Activated CD8-positive, alpha-beta T cell treated with anti-CD3 and anti-CD28 coated beads, Interleukin-2, amount 10 ng/mL, durations not matched to agents 7 days and 5 days (primary cell): Measurements from ENCODE around the gene TMIGD3. TPM values are rescaled to one million over a fixed set of nuclear protein-coding genes. Genes with fewer than 3 reads are reported as not detected.
A peak's percentile ranks its signal among the peaks of the same experiment; 100 is the strongest.

ENCODE experiments used
- ATAC-seq: fragments of 150-1000 bp; cut with Tn5 transposase; one replicate; pipeline ENCODE4 v1.10.0; 2021; ENCODE audit warnings: moderate library complexity
- CTCF ChIA-PET: fragments of 350-600 bp; sonication (Branson Sonifier 250); formaldehyde crosslinking; loops from one replicate; lab custom pipeline; 2021; ENCODE audit warnings: antibody characterized with exemption; lab: Charles Lee
- POLR2A ChIA-PET: fragments of 350-600 bp; sonication (Branson Sonifier 250); formaldehyde crosslinking; loops from one replicate; lab custom pipeline; 2021; ENCODE audit warnings: antibody characterized with exemption; lab: Charles Lee
- DNase-seq: peaks from one replicate; pipeline ENCODE4 v3.0.0-alpha.2; 2020
- H3K27ac Mint-ChIP-seq: one replicate; pipeline ENCODE4 v1.8.0; 2021; ENCODE audit warnings: mild to moderate bottlenecking, mixed read lengths
- H3K27me3 Mint-ChIP-seq: one replicate; pipeline ENCODE4 v1.8.0; 2021; ENCODE audit warnings: low read depth, mixed read lengths
- H3K36me3 Mint-ChIP-seq: one replicate; pipeline ENCODE4 v1.8.0; 2021; ENCODE audit warnings: low read depth, mixed read lengths
- H3K4me1 Mint-ChIP-seq: one replicate; pipeline ENCODE4 v1.8.0; 2021; ENCODE audit warnings: low read depth, mixed read lengths
- H3K4me3 Mint-ChIP-seq: one replicate; pipeline ENCODE4 v1.8.0; 2021; ENCODE audit warnings: mild to moderate bottlenecking, mixed read lengths
- H3K9me3 Mint-ChIP-seq: one replicate; pipeline ENCODE4 v1.8.0; 2022; ENCODE audit warnings: mixed read lengths; ENCODE audit not compliant: insufficient read depth
- total RNA-seq, 2 experiments: library from RNA; stranded (reverse); gene quantifications; one replicate each; pipeline ENCODE4 v1.2.3, GENCODE V29; 2021

TMIGD3 gene
- total RNA-seq, 2 experiments from 2014 or later = not detected

DNA sequence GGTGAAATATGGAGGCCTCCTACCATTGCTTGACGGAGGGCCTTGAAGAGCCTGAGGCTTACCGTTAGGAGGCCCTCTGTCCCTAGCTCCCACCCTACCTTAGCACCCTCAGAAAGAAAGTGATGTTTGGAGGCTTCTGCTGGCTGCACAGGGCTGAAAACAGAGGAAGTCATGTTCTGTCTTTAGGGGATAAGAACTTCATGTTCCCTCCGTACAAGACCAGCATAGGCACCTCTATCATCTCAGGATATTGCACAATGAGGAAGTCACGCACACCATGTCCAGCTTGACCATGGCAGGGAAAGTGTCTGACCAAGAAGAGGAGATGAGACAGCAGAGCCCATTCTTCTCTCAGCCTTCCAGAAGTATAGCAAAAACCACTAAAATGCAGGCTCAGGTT is 13.8 kb downstream of the TMIGD3 start:
- H3K27me3 Mint-ChIP-seq = no peaks in the 10 kb centered on the region
- peaks cover 6% of the 10 kb centered on the region for H3K36me3 Mint-ChIP-seq
- ChIA-PET POLR2A (no interaction called here), CTCF (interaction anchor here (1.0 to 3.2 kb wide), 3 partner anchors 13 to 27 kb away, joined by 3 to 14 read pairs (median 4); no protein-coding TSS in a partner anchor)
- H3K4me3 Mint-ChIP-seq = no peak overlapping the region
- no peak overlapping the region for H3K27ac Mint-ChIP-seq
- H3K4me1 Mint-ChIP-seq = no peaks in the 10 kb centered on the region
- ATAC-seq = no peak
- no peaks in the 10 kb centered on the region for H3K9me3 Mint-ChIP-seq
- no peak for DNase-seq

DNA sequence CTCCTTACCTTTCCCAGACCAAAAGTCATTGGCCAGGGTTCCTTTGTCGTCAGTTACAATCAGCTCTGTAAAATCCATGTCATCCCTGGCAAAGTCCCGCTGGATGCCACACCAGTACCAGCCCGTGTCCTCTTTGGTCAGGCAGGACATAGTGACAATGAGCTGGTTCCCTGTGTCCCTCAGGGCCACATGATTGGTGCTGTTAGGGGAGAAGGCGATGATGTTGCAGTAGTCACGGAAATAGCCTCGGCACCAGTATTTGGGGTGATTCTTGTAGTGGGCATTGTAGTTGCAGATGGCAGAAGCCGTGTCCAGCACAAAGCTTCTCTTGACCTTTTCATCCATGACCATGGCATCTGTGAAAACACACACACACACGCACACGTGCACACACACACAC is 14.8 kb downstream of the TMIGD3 start:
- ChIA-PET POLR2A (no interaction called here), CTCF (interaction anchor here (1.7 to 3.2 kb wide), 2 partner anchors 12 to 20 kb away, joined by 4 to 14 read pairs; no protein-coding TSS in a partner anchor)
- DNase-seq (no peak), ATAC-seq (no peak)
- no peak overlapping the region for H3K27ac Mint-ChIP-seq
- H3K27me3 Mint-ChIP-seq = no peaks in the 10 kb centered on the region
- H3K4me1 Mint-ChIP-seq = no peaks in the 10 kb centered on the region
- H3K36me3 Mint-ChIP-seq = peaks cover 2% of the 10 kb centered on the region
- H3K9me3 Mint-ChIP-seq = no peaks in the 10 kb centered on the region
- no peak overlapping the region for H3K4me3 Mint-ChIP-seq

DNA sequence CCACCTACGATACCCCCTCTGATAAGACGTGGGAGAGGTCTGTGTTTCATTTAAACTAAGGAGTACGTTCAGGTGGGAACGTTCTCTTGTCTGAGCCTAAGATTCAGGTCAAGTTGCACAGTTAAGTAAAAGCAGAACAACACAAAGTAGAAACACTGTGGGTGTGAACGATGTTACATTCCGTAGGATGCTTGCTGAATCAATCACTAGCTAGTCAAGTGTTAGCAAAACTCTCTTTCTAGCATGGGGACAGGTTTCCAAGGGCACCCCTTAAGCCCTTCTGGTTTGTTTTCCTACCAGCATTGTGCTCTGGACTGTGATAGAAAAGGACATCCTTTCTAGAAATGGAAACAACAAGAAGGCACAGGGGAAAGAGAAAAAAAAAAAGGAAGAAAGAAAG is 16.3 kb downstream of the TMIGD3 start:
- H3K4me3 Mint-ChIP-seq = no peak overlapping the region
- ChIA-PET POLR2A (interaction anchor here (0.7 kb wide), 1 partner anchor 676 kb away, joined by 3 read pairs; no protein-coding TSS in a partner anchor), CTCF (interaction anchor here (1.3 to 1.9 kb wide), 2 partner anchors 9 to 21 kb away, joined by 3 to 12 read pairs; no protein-coding TSS in a partner anchor)
- ATAC-seq (no peak), DNase-seq (no peak)
- H3K27ac Mint-ChIP-seq = no peak overlapping the region
- H3K27me3 Mint-ChIP-seq = no peaks in the 10 kb centered on the region
- no peaks in the 10 kb centered on the region for H3K9me3 Mint-ChIP-seq
- peaks cover 3% of the 10 kb centered on the region for H3K4me1 Mint-ChIP-seq
- no peaks in the 10 kb centered on the region for H3K36me3 Mint-ChIP-seq

DNA sequence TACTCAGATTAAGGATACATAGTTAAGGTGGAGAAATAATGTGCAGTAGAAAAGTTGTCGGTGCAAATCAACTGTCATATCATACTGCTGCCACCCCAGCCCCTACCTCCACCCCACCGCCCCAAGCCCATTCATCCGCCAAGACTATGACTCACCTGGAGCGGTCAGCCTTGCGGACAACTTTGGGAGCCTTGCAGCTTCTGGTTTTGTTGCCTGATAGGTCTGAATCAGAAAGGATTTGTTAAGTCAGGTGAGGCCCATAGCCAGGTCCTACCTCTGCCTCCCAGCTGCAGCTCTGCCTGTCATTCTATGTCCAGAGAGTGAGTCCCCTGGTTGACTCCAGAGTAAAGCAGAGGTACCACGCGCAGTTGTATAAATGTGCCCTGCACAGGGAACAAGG is 17.0 kb downstream of the TMIGD3 start:
- DNase-seq (no peak), ATAC-seq (no peak)
- no peaks in the 10 kb centered on the region for H3K27me3 Mint-ChIP-seq
- H3K4me3 Mint-ChIP-seq = no peak overlapping the region
- no peak overlapping the region for H3K27ac Mint-ChIP-seq
- ChIA-PET POLR2A (interaction anchor here (0.6 kb wide), 1 partner anchor 26 kb away, joined by 3 read pairs; no protein-coding TSS in a partner anchor), CTCF (interaction anchor here (1.9 to 2.9 kb wide), 2 partner anchors 21 to 261 kb away, joined by 8 to 12 read pairs; no protein-coding TSS in a partner anchor)
- H3K4me1 Mint-ChIP-seq = peaks cover 9% of the 10 kb centered on the region
- H3K36me3 Mint-ChIP-seq = no peaks in the 10 kb centered on the region
- no peaks in the 10 kb centered on the region for H3K9me3 Mint-ChIP-seq

DNA sequence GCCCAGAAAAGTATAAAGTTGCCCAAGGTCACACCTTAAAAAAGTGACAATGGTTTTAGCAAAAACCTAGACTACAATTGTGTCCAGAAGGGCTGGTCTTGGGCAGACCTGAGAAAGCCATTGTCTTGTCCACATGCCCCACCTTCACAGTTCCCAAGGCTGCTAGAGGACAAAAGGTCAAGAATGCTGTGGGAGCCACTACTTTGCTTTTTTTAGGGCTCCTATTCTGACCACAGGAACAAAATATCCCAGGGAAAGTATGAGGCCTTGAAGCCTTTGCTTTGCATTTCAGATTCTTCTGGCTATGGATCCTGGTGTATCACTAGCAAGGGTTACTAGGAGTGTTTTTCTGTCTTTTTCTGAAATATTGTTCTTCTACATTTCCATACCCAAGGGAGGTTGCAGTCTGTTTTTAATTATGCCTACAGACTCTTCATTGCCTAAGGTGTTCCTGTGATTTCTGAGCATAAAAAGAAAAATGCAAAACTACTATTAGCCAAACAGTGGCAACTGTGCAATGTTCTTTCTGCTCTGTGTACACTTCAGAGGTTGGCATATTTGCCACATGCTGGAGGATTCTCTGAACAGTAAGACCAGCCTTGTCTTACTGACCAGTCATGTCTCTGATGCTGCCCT is 18.9 kb downstream of the TMIGD3 start:
- H3K9me3 Mint-ChIP-seq = no peaks in the 10 kb centered on the region
- ChIA-PET POLR2A (no interaction called here), CTCF (interaction anchor here (2.1 to 2.9 kb wide), 2 partner anchors 23 to 263 kb away, joined by 8 to 10 read pairs; no protein-coding TSS in a partner anchor)
- H3K4me3 Mint-ChIP-seq = no peak overlapping the region
- no peaks in the 10 kb centered on the region for H3K27me3 Mint-ChIP-seq
- ATAC-seq = no peak
- H3K27ac Mint-ChIP-seq = no peak overlapping the region
- no peak for DNase-seq
- H3K4me1 Mint-ChIP-seq = peaks cover 17% of the 10 kb centered on the region
- H3K36me3 Mint-ChIP-seq = no peaks in the 10 kb centered on the region

DNA sequence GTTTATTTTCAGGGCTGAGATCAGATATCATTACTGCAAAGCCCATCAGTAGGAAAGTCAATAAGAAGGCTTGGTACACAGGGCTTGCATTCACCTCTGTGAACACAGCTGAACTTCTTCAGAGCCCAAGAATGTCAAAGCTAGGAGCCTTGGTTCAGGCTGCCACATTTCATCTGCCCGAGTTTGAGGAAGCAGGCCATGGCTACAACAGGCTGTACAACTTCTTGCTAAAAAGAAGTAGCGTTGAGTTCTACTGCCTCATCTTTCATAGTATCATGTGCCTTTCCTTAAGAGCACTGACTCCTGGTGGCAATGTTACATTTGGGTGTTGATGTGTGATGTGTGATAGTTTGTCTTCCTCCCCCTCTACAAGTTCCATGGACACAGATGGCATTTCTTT is 19.6 kb downstream of the TMIGD3 start:
- DNase-seq = no peak
- H3K4me1 Mint-ChIP-seq = peaks cover 17% of the 10 kb centered on the region
- POLR2A ChIA-PET = no interaction called here
- no peak for ATAC-seq
- H3K9me3 Mint-ChIP-seq = no peaks in the 10 kb centered on the region
- CTCF ChIA-PET = interaction anchor here (1.1 to 2.9 kb wide), 3 partner anchors 14 to 263 kb away, joined by 3 to 10 read pairs (median 8); no protein-coding TSS in a partner anchor
- no peak overlapping the region for H3K4me3 Mint-ChIP-seq
- H3K27me3 Mint-ChIP-seq = no peaks in the 10 kb centered on the region
- H3K36me3 Mint-ChIP-seq = peaks cover under 1% of the 10 kb centered on the region
- H3K27ac Mint-ChIP-seq = no peak overlapping the region

DNA sequence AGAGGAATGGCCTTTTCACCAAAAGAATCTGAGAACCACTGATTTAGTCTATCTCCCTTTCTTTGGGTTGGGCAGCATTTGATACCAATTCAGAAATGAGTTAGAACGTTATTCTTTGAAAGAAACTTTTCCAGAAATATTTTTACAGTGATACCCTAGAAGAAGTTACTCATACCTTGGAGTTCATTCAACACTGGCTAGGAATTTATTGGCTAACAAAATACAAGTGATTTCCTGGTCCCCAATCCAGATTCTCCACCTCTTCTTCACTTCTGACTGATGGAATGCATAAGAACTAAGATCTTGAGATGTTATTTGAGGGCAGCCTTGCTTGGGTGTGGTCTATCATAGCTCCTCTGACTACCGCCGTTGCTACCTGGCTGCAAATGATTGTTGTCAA is 20.3 kb downstream of the TMIGD3 start:
- H3K27me3 Mint-ChIP-seq = no peaks in the 10 kb centered on the region
- H3K4me3 Mint-ChIP-seq = no peak overlapping the region
- H3K9me3 Mint-ChIP-seq = no peaks in the 10 kb centered on the region
- DNase-seq (no peak), ATAC-seq (no peak)
- H3K27ac Mint-ChIP-seq = no peak overlapping the region
- CTCF ChIA-PET = interaction anchor here (1.1 to 3.7 kb wide), 6 partner anchors 15 to 273 kb away, joined by 3 to 35 read pairs (median 8); partner anchors contain the start of gene DDX20
- H3K36me3 Mint-ChIP-seq = peaks cover 7% of the 10 kb centered on the region
- H3K4me1 Mint-ChIP-seq = peaks cover 22% of the 10 kb centered on the region
- POLR2A ChIA-PET = interaction anchor here (1.5 kb wide), 1 partner anchor 25 kb away, joined by 3 read pairs; no protein-coding TSS in a partner anchor

DNA sequence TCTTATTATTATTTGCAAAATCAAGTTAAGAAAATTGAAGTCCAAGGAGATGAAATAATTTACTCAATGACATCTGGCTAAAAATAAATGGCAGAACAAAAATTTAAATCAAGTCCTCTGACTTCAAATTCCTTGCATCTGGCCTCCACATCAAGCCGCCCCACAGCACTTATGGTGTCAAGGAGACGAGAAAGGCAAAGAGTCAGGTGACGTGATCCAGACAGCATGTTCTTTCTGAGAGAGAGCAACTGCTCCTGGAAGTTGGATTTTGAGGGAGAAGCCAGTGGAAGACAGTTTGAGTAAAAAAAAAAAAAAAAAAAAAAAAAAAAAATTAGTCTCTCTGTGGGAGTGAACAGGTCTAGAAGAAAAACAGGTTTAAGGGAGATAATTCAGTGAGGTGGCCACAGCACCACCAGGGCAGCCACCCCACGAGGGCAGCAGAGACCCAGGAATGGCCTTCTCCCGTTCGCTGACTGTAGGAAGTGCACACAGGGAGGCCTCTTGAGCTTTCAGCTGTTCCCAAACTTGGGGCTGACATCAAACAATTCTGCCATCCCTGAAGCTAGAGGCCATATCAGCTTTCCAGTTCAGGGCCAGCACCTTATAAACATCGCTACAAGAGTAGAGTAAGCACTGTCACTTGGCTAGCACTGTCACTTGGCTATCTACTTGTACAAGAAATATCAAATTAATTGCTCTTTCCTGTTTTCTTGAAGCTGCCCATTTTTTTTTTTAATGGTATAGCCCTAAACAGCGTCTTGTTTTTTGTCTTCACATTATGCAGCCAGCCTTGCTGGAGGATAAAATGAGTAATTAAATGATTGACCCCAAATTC is 21.8 kb downstream of the TMIGD3 start:
- DNase-seq = peak; percentile 77

DNA sequence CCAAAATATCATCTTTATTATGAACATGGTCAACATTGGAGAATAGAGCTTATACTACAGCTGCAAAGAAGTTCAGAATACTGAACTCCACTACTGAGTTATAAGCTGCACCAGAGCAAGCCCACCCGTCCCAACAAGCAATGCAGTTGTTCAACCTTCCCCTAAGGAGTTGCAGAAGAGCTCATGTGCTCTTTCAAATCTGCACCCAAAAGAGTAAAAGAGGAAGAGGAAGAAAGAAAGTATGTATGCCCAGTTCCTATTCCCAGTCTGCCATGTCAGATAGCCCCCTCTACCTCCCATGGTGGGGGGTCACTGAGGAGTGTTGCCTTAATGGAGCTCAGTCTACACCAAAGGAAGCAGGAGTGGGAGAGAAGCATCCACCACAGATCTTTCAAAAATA is 22.8 kb downstream of the TMIGD3 start:
- peaks cover 28% of the 10 kb centered on the region for H3K36me3 Mint-ChIP-seq
- no peaks in the 10 kb centered on the region for H3K9me3 Mint-ChIP-seq
- DNase-seq = peak; percentile 13
- ChIA-PET CTCF (interaction anchor here (0.6 to 11.2 kb wide), 8 partner anchors 17 to 274 kb away, joined by 3 to 144 read pairs (median 8); no protein-coding TSS in a partner anchor), POLR2A (interaction anchor here (0.7 to 1.0 kb wide), 2 partner anchors 32 to 281 kb away, joined by 3 read pairs; partner anchors contain the start of gene DENND2D)
- ATAC-seq = no peak
- no peak overlapping the region for H3K4me3 Mint-ChIP-seq
- H3K4me1 Mint-ChIP-seq = peaks cover 47% of the 10 kb centered on the region
- H3K27ac Mint-ChIP-seq = no peak overlapping the region
- no peaks in the 10 kb centered on the region for H3K27me3 Mint-ChIP-seq

More for the DNA sequence above, 21.8 kb downstream of the TMIGD3 start:
- Mint-ChIP-seq H3K4me1 (peaks cover 37% of the 10 kb centered on the region), H3K27me3 (no peaks in the 10 kb centered on the region), H3K27ac (peak overlapping the region; percentile 40), H3K9me3 (no peaks in the 10 kb centered on the region), H3K36me3 (peaks cover 20% of the 10 kb centered on the region), H3K4me3 (no peak overlapping the region)
- ChIA-PET POLR2A (interaction anchor here (1.5 kb wide), 1 partner anchor 26 kb away, joined by 3 read pairs; no protein-coding TSS in a partner anchor), CTCF (interaction anchor here (0.6 to 11.2 kb wide), 34 partner anchors 9 to 438 kb away, joined by 3 to 144 read pairs (median 4); partner anchors contain the start of genes ADORA3, ATP5PB, DDX20 and TMIGD3)
- ATAC-seq = peak; percentile 61

DNA sequence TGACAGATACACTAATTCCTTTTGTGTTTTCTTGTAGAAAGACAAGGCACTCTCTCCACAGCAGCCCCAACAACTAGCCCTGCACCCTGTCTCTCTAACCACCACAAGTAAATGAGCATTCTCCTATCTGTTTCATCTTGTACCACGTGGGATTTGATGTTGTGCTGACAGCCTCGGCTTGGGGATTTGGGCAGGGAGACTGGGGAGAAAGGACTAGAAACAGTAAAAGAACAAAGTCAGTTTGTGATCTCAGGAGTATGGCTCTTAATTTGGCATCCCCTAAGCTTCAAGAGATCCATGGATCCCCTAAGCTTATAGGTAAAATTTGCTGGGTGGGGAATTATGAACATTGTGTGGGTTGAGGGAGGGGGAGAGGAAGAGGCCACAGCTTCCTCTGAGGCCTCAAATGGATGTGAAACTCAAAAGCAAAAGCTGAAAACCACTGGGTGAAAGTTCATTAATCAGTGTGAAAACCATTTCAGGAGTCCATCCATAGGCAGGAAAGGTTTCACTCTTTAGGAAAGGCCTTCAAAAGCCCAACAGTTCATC is 26.6 kb downstream of the TMIGD3 start:
- peak; percentile 90 for ATAC-seq
- Mint-ChIP-seq H3K27me3 (no peaks in the 10 kb centered on the region), H3K9me3 (no peaks in the 10 kb centered on the region), H3K4me1 (peaks cover 58% of the 10 kb centered on the region), H3K4me3 (peak overlapping the region; percentile 82), H3K27ac (peak overlapping the region; percentile 97), H3K36me3 (peaks cover 46% of the 10 kb centered on the region)
- peak; percentile 76 for DNase-seq
- ChIA-PET POLR2A (interaction anchor here (0.6 to 3.6 kb wide), 12 partner anchors 15 to 279 kb away, joined by 3 to 23 read pairs (median 5); partner anchors contain the start of genes ATP5PB, DDX20 and WDR77), CTCF (interaction anchor here (0.6 to 11.2 kb wide), 24 partner anchors 13 to 292 kb away, joined by 3 to 144 read pairs (median 4); partner anchors contain the start of genes ADORA3, ATP5PB, TMIGD3 and WDR77)
